CD8-positive, alpha-beta memory T cell (primary cell): ENCODE results near the gene BAIAP2L1. TPM values are rescaled to one million over a fixed set of nuclear protein-coding genes. Genes with fewer than 3 reads are reported as not detected.
"Not testable (repeated sequence)": the region's sequence is repeated elsewhere in the genome, so short reads cannot be mapped to it uniquely, and the experiment has no call there.

ENCODE experiments used
- CTCF ChIA-PET: fragments of 350-600 bp; sonication (Branson Sonifier 250); formaldehyde crosslinking; loops from one replicate; lab custom pipeline; 2021; ENCODE audit warnings: antibody characterized with exemption; lab: Charles Lee
- POLR2A ChIA-PET: fragments of 350-600 bp; sonication (Branson Sonifier 250); formaldehyde crosslinking; loops from one replicate; lab custom pipeline; 2021; ENCODE audit warnings: antibody characterized with exemption; lab: Charles Lee
- DNase-seq, 5 donors: peaks; one replicate each; pipeline versions ENCODE4 v3.0.0 to v3.0.0-alpha.2; 2020 to 2022; ENCODE audit warnings: mixed read lengths in 1 of 5
- H3K27ac ChIP-seq: one replicate; pipeline ENCODE4 v1.7.0; 2013; ENCODE audit warnings: low read depth, mild to moderate bottlenecking, low read length, moderate library complexity
- H3K27me3 ChIP-seq: 2 replicates; pipeline ENCODE4 v1.7.0; 2013; ENCODE audit warnings: low read length, mild to moderate bottlenecking; ENCODE audit not compliant: insufficient read depth, poor library complexity, severe bottlenecking
- H3K36me3 ChIP-seq: 2 replicates; pipeline ENCODE4 v1.7.0; 2013; ENCODE audit warnings: mild to moderate bottlenecking, low read length, moderate library complexity; ENCODE audit not compliant: insufficient read depth
- H3K4me1 ChIP-seq: 2 replicates; pipeline ENCODE4 v1.7.0; 2013; ENCODE audit warnings: mild to moderate bottlenecking, low read length, moderate library complexity; ENCODE audit not compliant: insufficient read depth
- H3K4me3 ChIP-seq: 2 replicates; pipeline ENCODE4 v1.7.0; 2013; ENCODE audit warnings: mild to moderate bottlenecking, low read length
- H3K9me3 ChIP-seq: 2 replicates; pipeline ENCODE4 v1.7.0; 2013; ENCODE audit warnings: mild to moderate bottlenecking, low read length
- H3K27ac Mint-ChIP-seq, 8 donors: one replicate each; pipeline ENCODE4 v1.8.0; 2020 to 2021; ENCODE audit warnings: mixed read lengths in 8 of 8, mild to moderate bottlenecking in 6 of 8, inconsistent platforms in 3 of 8, moderate library complexity in 3 of 8
- H3K27me3 Mint-ChIP-seq, 2 donors: one replicate each; pipeline ENCODE4 v1.8.0; 2020 to 2021; ENCODE audit warnings: mixed read lengths in 2 of 2, mild to moderate bottlenecking in 1 of 2, moderate library complexity in 1 of 2
- H3K36me3 Mint-ChIP-seq, 3 donors: one replicate each; pipeline ENCODE4 v1.8.0; 2020 to 2021; ENCODE audit warnings: mixed read lengths in 3 of 3, inconsistent platforms in 1 of 3, mild to moderate bottlenecking in 1 of 3
- H3K4me1 Mint-ChIP-seq, 3 donors: one replicate each; pipeline ENCODE4 v1.8.0; 2020 to 2021; ENCODE audit warnings: mixed read lengths in 3 of 3, inconsistent platforms in 1 of 3, mild to moderate bottlenecking in 1 of 3
- H3K4me3 Mint-ChIP-seq, 7 donors: one replicate each; pipeline ENCODE4 v1.8.0; 2020 to 2021; ENCODE audit warnings: mixed read lengths in 7 of 7, mild to moderate bottlenecking in 6 of 7, moderate library complexity in 4 of 7, inconsistent platforms in 2 of 7
- H3K9me3 Mint-ChIP-seq, 5 donors: one replicate each; pipeline ENCODE4 v1.8.0; 2020 to 2022; ENCODE audit warnings: mixed read lengths in 5 of 5, mild to moderate bottlenecking in 3 of 5, moderate library complexity in 2 of 5, inconsistent platforms in 1 of 5
- polyA plus RNA-seq: library from polyadenylated mRNA; unstranded; fragments of 300-500 nt; fragmentation: Illumina TruSeq; gene quantifications from one replicate; pipeline ENCODE4 v1.2.3, GENCODE V29; 2021
- total RNA-seq, 2 experiments: library from RNA; stranded (reverse); gene quantifications; one replicate each; pipeline ENCODE4 v1.2.3, GENCODE V29; 2021

The BAIAP2L1 gene
- total and polyA plus RNA-seq, 3 experiments from 2014 or later = 0.29 to 1.3 (median 0.58) TPM

DNA sequence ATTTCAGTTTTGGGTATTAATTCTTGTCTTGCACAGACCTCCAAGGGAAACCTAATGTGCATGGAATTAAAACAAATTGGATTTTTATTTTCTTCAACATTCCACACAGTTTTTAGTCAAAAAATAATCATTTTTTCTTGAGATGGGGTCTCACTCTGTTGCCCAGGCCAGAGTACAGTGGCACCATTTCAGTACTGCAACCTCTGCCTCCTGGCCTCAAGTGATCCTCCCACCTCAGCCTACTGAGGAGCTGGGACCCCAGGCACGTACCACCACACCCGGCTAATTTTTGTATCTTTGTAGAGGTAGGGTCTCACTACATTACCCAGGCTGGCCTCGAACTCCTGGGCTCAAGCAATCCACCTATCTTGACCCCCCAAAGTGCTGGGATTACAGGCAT lies 4.9 kb downstream of the BAIAP2L1 start:
- Histone ChIP-seq H3K36me3 (no peaks in the 10 kb centered on the region), H3K9me3 (no peaks in the 10 kb centered on the region), H3K4me1 (no peaks in the 10 kb centered on the region), H3K27ac (no peak overlapping the region), H3K4me3 (no peak overlapping the region), H3K27me3 (no peaks in the 10 kb centered on the region)
- H3K4me1 Mint-ChIP-seq = peaks cover 2 to 6% (median 4%) of the 10 kb centered on the region in 3 donors
- ChIA-PET POLR2A (no interaction called here), CTCF (no interaction called here)
- H3K4me3 Mint-ChIP-seq = no peak overlapping the region
- no peaks in the 10 kb centered on the region for H3K36me3 Mint-ChIP-seq
- H3K9me3 Mint-ChIP-seq = no peaks in the 10 kb centered on the region
- no peak overlapping the region for H3K27ac Mint-ChIP-seq
- H3K27me3 Mint-ChIP-seq = peaks cover 24 to 33% of the 10 kb centered on the region in 2 donors
- no peak for DNase-seq

DNA sequence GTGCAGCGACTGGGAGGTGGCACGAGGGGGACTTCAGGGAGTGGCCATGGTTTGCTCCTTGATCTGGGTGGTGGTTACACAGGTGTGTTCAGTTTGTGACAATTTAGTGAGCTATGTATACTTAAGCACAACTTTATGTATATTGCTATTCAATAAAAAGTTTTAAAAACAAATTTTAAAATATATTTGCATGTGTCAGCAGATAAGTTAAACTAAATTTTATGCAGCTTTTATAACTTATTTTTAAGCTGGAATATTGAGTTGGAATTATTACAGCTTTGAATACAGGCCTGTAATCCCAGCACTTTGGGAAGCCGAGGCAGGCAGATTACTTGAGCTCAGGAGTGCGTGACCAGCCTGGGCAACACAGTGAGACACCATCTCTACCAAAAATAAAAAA lies 5.4 kb downstream of the BAIAP2L1 start:
- Mint-ChIP-seq H3K9me3 (no peaks in the 10 kb centered on the region), H3K36me3 (no peaks in the 10 kb centered on the region)

DNA sequence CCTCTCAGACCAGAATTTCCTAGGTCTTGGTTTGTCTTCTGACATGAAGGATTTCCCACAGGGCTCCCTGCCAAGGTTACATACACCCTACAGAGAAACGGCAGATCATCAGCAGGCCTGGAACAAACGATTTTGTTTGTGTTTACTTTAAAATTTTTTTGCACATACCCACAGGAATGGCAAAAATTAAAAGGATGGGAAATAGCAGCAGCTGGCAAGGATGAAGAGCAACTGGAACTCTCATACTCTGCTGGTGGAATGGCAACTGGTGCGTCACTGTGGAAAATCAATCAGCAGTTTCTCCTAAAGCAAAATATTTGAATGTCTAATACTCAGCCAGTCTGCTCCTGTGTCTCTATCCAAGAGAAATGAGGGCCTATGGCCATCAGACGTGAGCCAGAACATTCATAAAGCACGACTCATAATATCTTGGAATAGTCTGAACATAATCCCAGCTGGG lies 6.5 kb downstream of the BAIAP2L1 start:
- POLR2A ChIA-PET = no interaction called here
- H3K4me3 ChIP-seq = no peak overlapping the region
- no peaks in the 10 kb centered on the region for H3K4me1 ChIP-seq
- Mint-ChIP-seq H3K27me3 (peaks cover 17 to 31% of the 10 kb centered on the region in 2 donors), H3K36me3 (no peaks in the 10 kb centered on the region), H3K27ac (no peak overlapping the region), H3K4me3 (no peak overlapping the region), H3K9me3 (no peaks in the 10 kb centered on the region), H3K4me1 (peaks cover 0 to 1% (median 0%) of the 10 kb centered on the region in 3 donors)
- no peaks in the 10 kb centered on the region for H3K27me3 ChIP-seq
- CTCF ChIA-PET = no interaction called here
- no peaks in the 10 kb centered on the region for H3K36me3 ChIP-seq
- no peak overlapping the region for H3K27ac ChIP-seq
- H3K9me3 ChIP-seq = no peaks in the 10 kb centered on the region
- DNase-seq = no peak

More for the DNA sequence above, 5.4 kb downstream of the BAIAP2L1 start:
- Histone ChIP-seq H3K4me1 (no peaks in the 10 kb centered on the region), H3K4me3 (no peak overlapping the region), H3K27me3 (no peaks in the 10 kb centered on the region), H3K36me3 (no peaks in the 10 kb centered on the region), H3K27ac (no peak overlapping the region), H3K9me3 (no peaks in the 10 kb centered on the region)
- no peak for DNase-seq
- Mint-ChIP-seq H3K4me1 (peaks cover 2 to 6% (median 4%) of the 10 kb centered on the region in 3 donors), H3K4me3 (no peak overlapping the region), H3K27ac (no peak overlapping the region), H3K27me3 (peaks cover 24 to 33% of the 10 kb centered on the region in 2 donors)
- ChIA-PET CTCF (no interaction called here), POLR2A (no interaction called here)

DNA sequence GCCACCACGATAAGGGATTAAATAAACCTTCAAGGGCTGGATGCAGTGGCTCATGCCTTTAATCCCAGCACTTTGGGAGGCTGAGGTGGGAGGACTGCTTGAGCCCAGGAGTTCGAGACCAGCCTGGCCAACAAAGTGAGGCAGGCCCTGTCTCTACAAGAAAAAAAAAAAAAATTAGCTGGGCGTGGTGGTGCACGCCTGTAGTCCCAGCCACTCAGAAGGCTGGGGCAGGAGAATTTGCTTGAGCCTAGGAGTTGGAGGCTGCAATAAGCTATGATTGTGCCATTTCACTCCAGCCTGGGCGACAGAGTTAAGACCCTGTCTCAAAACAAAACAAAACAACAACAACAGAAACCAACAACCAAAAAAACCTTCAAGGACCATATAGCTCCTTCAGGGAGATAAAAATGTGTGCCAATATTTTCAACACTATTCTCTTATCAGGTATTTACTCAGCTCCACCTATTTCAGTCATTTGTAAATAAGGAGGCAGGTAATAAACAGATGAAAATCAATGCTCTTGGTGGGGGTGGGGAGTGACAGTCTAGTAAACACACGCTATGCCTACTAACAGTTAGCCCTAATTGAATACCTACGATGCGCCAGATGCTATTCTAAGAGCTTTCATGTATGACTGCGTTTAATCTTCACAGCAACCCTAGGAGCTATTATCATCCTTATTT lies 13.2 kb downstream of the BAIAP2L1 start:
- DNase-seq = no peak
- Mint-ChIP-seq H3K27me3 (peaks cover 2 to 18% of the 10 kb centered on the region in 2 donors), H3K9me3 (no peaks in the 10 kb centered on the region), H3K36me3 (no peaks in the 10 kb centered on the region), H3K4me1 (no peaks in the 10 kb centered on the region), H3K4me3 (no peak overlapping the region), H3K27ac (no peak overlapping the region)
- no peaks in the 10 kb centered on the region for H3K9me3 ChIP-seq
- H3K27ac ChIP-seq = no peak overlapping the region
- no peaks in the 10 kb centered on the region for H3K4me1 ChIP-seq
- no peak overlapping the region for H3K4me3 ChIP-seq
- H3K27me3 ChIP-seq = no peaks in the 10 kb centered on the region
- POLR2A ChIA-PET = no interaction called here
- CTCF ChIA-PET = no interaction called here
- no peaks in the 10 kb centered on the region for H3K36me3 ChIP-seq

DNA sequence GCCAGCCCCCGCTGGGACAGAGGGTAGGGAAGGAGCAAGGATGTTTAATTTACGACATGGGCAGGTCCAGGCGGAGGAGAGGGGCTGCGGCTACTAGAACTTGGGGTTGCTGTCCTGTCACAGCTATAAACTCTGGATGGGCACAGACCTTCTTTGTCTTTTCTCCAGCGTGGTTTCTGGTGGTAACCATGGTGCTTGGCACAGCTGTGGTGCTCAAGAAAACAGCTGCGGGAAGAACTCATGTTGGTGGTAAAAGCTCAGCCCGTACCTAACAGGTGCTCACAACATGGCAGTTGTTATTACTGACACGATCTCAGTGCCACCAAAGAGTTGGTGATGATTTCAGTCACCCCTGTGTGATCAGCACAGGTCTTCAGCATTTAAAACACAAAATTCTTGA lies 13.8 kb downstream of the BAIAP2L1 start:
- Histone ChIP-seq H3K36me3 (no peaks in the 10 kb centered on the region), H3K4me3 (no peak overlapping the region), H3K27ac (no peak overlapping the region), H3K4me1 (no peaks in the 10 kb centered on the region), H3K27me3 (no peaks in the 10 kb centered on the region), H3K9me3 (no peaks in the 10 kb centered on the region)
- H3K9me3 Mint-ChIP-seq = no peaks in the 10 kb centered on the region
- no peaks in the 10 kb centered on the region for H3K4me1 Mint-ChIP-seq
- no peak overlapping the region for H3K4me3 Mint-ChIP-seq
- ChIA-PET POLR2A (no interaction called here), CTCF (no interaction called here)
- H3K27me3 Mint-ChIP-seq = peaks cover 2 to 15% of the 10 kb centered on the region in 2 donors
- H3K27ac Mint-ChIP-seq = no peak overlapping the region
- no peak for DNase-seq
- no peaks in the 10 kb centered on the region for H3K36me3 Mint-ChIP-seq

DNA sequence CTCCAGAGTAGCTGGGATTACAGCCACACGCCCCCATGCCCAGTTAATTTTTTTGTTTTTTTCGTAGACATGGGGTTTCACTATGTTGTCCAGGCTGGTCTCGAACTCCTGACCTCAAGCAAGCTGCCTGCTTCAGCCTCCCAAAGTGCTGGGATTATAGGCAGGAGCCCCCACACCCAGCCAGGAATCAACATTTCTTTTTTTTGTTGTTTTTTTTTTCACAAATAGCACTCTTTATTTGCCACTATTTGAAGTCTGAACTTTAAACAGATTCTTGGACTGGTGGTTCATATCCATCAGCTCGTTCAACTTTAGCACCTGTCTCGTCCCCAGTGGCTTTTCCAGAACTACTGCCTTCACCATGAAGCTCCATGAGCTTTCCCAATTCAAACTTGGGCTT lies 15.4 kb downstream of the BAIAP2L1 start:
- CTCF ChIA-PET, H3K4me3 ChIP-seq, POLR2A ChIA-PET, H3K36me3 Mint-ChIP-seq, H3K4me3 Mint-ChIP-seq, H3K27me3 ChIP-seq, H3K36me3 ChIP-seq, DNase-seq, H3K9me3 Mint-ChIP-seq, H3K4me1 Mint-ChIP-seq, H3K27ac ChIP-seq, H3K9me3 ChIP-seq, H3K27ac Mint-ChIP-seq, H3K4me1 ChIP-seq: not testable (repeated sequence)
- H3K27me3 Mint-ChIP-seq = peaks cover 0 to 12% of the 10 kb centered on the region in 2 donors

DNA sequence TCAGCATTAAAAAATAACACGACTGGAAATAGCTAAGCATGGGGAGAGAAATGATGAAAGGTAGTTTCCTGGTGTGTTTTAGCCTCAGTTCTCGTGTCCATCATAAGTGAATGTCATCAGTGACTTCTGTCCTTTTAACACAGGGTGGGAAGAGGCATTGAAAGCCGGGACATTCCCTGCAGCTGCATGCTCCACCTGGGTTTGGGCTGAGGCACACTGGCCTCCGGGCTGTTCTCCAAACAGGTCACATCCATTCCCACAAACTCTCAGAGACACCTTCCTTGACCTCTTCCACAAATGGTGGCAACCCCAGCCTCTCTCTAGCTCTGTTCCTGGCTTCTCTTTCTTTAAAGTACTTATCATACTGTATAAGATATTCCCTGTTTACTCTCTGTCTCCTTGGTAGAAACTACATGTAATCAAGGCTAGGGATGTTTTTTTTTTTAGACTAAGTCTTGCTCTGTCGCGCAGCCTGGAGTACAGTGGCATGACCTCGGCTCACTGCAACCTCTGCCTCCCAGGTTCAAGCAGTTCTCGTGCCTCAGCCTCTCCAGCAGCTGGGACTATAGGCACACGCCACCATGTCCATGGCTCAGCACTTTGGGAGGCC lies 22.6 kb downstream of the BAIAP2L1 start:
- CTCF ChIA-PET = no interaction called here
- Histone ChIP-seq H3K36me3 (no peaks in the 10 kb centered on the region), H3K9me3 (no peaks in the 10 kb centered on the region), H3K4me1 (no peaks in the 10 kb centered on the region), H3K4me3 (no peak overlapping the region), H3K27me3 (no peaks in the 10 kb centered on the region), H3K27ac (no peak overlapping the region)
- Mint-ChIP-seq H3K9me3 (no peaks in the 10 kb centered on the region), H3K27ac (no peak overlapping the region), H3K4me1 (no peaks in the 10 kb centered on the region), H3K4me3 (no peak overlapping the region), H3K27me3 (no peaks in the 10 kb centered on the region), H3K36me3 (no peaks in the 10 kb centered on the region)
- POLR2A ChIA-PET = no interaction called here
- DNase-seq = no peak

DNA sequence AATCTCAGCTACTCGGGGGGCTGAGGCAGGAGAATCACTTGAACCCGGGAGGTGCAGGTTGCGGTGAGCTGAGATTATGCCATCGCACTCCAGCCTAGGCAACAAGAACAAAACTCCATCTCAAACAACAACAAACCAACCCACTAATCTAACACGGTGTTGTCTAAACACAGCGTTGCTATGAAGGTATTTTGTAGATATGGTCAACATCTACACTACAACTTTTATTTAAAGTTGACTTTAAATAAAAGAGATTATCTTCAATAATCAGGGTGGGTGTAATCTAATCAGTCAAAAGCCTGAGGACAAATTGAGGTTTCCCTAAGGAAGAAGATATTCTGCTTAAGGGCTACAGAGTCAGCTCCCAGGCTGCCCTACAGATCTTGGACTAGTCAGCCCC lies 24.2 kb downstream of the BAIAP2L1 start:
- Histone ChIP-seq H3K4me1 (no peaks in the 10 kb centered on the region), H3K27ac (no peak overlapping the region), H3K9me3 (no peaks in the 10 kb centered on the region), H3K4me3 (no peak overlapping the region), H3K36me3 (no peaks in the 10 kb centered on the region), H3K27me3 (no peaks in the 10 kb centered on the region)
- no peak overlapping the region for H3K27ac Mint-ChIP-seq
- no peaks in the 10 kb centered on the region for H3K27me3 Mint-ChIP-seq
- CTCF ChIA-PET = no interaction called here
- no peaks in the 10 kb centered on the region for H3K9me3 Mint-ChIP-seq
- H3K4me1 Mint-ChIP-seq = no peaks in the 10 kb centered on the region
- no peak for DNase-seq
- H3K36me3 Mint-ChIP-seq = no peaks in the 10 kb centered on the region
- POLR2A ChIA-PET = no interaction called here
- H3K4me3 Mint-ChIP-seq = no peak overlapping the region
